Eye (tissue), 1 donor: ENCODE data around the gene PARD3B.
"Not testable (repeated sequence)": the region's sequence is repeated elsewhere in the genome, so short reads cannot be mapped to it uniquely, and the experiment has no call there.

ENCODE experiments used
- DNase-seq: peaks from one replicate; pipeline ENCODE4 v3.0.0-alpha.2; 2015

The PARD3B gene

DNA sequence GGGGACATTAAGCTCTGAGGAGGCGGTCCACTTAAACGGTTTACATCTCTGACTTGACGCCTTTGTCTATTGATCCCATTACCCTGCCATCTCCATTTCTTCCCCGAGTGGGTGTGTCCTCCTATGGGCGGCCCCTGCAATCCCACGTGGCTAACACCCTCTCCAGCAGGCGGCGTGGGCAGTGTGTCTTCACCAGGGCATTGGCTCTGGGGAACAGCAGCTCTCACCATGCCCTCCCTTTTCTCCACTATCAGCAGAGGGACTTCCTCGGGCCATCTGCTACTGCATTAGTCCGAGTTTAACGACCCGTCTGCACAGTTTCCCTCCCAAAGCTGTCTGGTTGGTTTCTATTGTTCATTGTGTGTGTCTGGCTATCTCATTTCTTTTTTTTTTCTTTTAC lies 625.1 kb downstream of the PARD3B start:
- DNase-seq = no peak

DNA sequence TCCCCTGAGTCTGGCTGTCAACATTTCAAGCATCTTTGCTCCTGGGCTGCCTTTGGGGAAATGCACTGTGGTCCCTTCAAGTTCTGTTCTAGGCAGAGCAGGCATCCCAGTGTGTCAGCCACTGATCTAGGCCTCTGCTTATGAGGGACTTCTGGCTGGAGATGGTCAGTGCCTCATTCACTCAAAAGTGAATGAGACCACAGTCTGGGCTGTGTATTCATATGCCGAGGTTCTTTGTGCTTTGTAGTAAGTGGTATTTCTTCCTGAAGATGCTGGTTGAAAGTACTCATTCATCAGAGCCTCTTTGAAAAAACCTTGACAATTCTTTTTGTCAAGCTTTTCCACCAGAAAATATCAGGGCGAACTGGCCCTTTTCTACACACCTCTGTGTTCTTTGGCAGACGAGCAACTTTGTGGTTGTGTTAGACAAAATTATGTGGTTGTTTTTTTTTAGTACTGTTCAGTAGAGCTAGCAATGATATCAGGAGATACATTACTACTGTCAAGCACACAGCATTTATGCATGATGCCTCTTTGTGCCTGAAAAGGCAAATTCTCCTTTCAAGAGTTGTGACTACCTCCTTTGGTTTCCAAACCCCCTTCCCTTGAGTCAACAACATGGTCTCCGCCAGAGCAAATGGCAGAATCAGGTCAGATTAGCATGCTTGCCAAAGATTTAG lies 626.1 kb downstream of the PARD3B start:
- no peak for DNase-seq

DNA sequence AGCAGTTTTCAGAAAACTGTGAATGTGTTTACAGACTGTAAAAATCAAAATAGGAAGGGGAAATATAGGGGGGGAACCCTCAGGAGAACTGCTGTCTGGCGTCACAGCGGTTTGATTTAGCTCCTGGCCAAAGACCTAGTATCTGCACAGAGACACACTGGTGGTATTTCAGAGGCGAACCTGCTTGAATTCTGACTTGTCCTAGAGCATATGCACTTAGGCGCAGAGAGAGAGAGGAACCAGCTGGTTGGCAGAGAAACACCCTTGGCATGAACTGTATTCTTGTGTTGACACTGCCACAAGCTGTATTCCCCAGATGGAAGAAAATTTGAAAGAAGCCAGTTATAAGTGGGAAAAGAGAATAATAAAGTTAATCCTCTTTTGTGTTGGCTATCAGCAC lies 630.6 kb downstream of the PARD3B start:
- no peak for DNase-seq

DNA sequence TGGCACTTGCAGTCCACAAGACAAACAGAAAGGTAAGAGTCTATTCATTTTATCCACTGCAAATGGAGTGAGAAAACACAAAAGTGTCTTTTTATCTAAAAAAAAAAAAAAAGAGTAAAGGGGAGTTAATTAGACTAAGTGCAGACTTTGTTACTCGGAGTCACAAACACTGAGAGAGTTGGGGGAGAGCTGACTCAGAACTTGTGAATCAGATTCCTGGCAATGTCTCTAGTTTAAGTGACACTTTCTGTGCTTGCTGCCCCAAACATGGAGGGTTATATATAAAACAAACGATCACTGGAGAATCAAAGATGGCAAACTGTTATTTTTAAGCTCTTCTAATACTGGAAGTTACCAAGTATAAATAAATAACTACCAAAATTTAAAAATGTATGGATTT lies 631.3 kb downstream of the PARD3B start:
- no peak for DNase-seq

DNA sequence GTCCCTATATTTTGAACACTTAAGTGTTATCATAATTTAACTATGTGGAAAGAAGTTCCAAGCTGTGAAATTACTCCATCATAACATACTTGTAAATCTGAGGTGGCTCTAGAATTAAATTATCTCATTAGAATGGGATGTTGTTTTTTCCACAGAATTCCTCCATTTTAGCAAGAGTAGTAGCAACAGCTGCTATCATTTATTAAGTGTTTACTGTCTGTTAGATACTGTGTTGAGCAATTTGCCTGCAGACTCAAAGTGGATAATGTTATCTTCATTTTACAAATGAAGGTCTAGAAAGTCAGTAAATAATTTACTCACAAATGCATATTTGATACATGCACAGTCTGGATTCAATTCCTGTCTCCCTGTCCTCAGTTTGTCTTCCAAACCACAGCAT lies 632.3 kb downstream of the PARD3B start:
- DNase-seq = no peak

DNA sequence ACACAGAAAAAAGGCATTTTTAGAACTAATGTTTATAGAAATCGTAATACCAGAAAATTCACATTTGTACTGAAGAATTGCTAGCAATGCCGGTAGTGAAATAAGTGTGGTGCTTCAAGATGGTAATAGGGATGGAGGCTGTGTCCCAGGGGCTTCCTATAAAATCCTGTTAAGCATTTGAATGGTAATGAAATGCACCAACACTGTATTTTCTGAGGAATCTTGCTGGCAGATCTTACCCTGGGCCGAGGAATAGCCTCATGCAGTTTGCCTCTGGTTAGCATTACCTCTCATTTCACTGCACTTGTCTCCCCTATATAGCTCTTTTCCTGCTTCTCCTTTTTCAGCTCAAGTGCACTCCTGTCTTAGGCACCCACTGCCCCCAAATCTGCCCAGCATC lies 635.5 kb downstream of the PARD3B start:
- no peak for DNase-seq

DNA sequence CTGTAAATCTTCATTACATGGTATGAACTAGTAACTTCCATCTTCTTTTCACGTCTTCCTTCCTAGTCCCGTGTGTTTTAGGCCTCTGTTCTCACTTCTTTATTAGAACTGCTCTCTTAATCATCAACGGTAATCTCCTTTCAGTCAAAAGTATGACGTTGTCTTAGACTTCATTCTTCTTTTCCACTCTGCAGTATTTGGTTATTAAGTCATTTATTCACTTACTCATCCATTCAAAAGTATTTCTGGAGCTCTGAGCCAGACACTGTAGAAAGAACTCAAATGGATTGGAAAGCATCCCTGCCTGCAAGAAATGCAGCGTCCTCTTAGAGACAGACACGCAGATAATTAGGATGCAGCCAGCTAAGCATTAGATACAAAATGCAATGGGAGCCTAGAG lies 642.5 kb downstream of the PARD3B start:
- DNase-seq = no peak

DNA sequence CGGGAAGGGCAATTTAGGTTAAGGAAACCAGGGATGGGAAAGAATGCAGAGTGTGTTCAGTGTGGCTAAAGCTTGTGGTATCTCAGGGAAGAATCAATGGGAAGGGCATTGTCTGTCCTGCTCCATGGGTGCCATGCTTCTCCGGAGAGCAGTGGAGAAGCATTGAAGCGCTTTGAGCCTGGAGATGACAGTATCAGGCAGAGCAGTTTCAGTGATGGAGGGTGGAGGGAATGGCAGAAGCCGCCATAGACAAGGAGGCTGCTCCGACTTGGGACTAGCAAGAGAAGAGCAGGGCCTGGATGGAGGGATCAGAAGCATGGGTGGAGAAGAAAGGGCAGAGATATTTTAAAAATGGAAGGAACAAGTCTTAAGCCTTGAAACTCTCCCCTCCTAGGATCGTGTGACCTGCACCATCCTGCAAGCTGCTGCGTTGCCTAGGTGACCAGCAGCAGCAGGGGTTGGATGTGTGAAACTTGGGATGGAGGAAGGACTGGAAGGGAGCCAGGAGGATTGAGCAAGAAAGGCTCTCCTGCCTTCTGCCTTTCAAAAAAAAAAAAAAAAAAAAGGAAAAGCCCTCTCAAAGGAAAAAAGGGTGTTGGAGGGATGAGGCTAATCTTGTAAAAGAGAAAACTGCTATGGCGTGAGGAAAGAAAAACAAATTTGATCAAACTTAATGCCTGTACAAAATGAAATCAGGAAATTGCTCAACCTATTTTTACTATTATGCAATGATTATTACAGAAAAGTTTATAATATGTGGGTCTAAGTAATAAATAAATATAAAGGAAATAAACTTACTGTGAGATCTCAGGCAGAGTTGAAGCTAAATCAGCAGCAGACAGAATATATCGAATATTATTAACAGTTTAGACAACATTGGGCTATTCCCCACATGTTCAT lies 643.2 kb downstream of the PARD3B start:
- peak; percentile 78 for DNase-seq

DNA sequence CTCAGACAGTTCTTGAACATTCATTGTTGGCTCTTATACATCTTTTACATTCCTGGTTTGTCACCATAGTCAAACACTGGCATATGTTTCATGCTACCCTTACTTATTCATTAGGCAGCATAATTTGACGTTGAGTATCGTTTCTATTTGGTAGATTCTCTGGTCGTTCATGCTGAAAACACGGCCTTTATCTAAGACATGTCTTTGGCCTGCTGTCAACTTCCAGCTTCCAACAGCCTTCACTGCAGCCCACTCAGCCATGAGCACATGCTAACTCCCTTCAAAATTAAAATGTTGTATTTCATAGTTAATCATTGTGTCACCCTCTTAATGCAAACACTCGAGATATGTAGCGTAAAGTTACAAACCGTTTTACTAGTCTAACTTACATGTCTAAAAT lies 644.0 kb downstream of the PARD3B start:
- DNase-seq = peak; percentile 62

DNA sequence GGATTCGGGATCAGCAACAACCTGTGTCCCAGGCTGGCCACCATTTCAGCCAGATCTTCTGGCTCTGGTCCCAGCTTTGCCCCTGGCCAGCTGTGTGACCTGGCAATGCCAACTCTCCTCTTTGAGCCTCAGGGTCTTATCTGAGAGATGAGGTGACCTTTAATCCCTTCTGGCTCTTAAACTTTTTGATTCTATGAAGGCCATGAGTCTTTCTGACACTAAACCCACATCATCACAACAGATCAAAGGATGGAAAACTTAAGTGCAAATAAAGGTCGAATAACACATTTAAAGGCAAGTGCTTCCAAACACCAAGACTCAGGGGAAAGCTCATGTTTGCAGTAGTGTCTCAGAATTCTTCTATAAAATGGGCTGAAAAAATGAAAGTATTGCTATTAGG lies 645.3 kb downstream of the PARD3B start:
- no peak for DNase-seq

DNA sequence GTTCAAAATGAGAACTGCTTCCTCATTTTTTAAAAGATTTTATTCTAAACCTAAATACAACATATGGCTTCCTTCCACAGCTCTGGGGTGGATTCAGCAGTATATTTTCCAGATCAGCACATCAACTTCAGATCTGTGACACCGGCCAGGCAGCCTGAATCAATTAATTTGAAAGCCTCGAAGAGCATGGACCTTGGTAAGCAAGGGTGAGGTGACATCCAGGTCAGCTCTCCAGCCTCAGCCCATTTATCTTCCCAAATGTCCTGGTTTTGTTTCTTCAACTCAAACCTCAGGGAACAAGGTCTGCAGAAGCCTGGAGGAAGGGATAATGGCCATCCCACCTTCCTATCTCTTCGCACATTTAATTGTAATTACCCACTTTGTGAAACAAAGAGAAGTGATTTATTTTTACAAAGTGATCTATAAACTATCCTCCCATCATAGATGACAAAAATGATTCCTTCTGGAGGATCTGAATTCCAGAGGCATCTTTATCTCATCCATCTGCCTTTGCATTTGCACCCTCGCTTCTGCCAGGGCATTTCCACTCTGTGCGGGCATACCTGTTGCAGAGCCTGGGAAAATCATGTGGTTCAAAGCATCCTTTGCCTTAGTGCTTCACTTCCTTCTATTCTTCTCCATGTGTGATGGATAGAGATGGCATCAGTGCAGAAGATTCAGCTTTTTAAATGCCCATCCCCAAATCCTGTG lies 648.0 kb downstream of the PARD3B start:
- no peak for DNase-seq

DNA sequence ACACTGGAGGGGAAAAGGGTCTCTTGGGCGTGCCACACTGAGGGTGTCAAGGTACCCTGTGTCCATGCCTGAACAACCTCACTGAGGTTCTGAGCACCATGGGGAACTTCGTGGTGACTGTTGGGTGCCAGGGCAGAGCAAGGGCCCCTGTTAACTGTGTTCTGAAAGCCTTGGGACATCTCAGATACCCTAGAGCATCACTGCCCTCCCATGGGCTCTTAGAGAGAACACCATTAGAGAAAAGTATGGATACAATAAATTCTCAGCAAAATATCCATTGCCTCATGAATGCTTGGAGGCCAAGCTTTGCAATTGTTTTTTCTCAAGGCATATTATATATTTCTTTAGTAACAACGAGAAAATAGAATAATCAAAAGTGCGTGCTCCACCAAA lies 648.6 kb downstream of the PARD3B start:
- no peak for DNase-seq

DNA sequence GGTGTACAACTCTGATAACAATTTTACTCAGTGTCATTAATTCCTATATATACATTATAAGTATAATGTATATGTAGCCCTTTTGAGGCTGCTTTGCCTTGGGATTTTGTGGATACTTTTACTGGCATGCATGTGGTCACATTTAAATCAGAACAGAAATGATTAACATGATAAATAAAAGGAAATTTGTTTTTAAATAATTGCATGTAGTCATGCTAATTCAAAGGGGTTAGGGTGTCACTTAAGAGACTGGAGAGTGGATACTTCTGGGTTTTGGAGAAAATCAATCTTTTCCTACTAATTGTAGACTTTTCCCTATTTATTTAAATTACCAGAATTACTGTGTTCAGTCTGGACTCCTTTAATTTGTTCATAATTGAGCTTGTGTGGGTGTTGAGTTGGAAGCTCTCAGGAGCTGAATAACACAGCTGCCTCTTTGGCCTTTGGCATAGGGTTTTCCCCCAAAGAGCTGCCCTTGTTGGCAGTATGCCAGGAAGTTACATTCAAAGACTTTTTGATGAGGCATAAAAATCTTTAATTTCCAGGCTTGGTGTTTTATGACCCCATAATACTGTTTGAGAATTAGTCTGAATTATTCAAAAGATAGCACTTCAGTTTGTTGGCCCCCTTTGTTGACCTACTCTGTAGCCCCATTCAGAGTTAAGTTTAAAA lies 652.3 kb downstream of the PARD3B start:
- no peak for DNase-seq

DNA sequence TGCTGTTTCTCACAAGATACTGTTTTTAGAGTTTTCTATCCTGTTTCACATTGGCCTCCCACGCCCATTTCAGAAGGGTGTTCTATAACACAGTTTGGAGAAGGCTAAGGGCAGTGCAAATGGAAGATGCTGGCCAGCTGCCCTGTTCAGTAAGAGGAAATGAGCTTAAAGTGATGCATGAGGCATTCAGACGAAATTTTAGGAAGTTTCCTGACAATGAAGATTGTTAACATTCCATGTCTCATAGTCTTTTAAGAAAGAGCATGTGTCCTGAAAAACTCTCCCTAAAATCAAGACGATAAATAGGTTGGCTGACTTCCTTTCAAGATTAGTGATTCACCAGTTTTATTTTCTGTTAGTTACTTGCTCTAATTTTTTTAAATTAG lies 652.9 kb downstream of the PARD3B start:
- no peak for DNase-seq

DNA sequence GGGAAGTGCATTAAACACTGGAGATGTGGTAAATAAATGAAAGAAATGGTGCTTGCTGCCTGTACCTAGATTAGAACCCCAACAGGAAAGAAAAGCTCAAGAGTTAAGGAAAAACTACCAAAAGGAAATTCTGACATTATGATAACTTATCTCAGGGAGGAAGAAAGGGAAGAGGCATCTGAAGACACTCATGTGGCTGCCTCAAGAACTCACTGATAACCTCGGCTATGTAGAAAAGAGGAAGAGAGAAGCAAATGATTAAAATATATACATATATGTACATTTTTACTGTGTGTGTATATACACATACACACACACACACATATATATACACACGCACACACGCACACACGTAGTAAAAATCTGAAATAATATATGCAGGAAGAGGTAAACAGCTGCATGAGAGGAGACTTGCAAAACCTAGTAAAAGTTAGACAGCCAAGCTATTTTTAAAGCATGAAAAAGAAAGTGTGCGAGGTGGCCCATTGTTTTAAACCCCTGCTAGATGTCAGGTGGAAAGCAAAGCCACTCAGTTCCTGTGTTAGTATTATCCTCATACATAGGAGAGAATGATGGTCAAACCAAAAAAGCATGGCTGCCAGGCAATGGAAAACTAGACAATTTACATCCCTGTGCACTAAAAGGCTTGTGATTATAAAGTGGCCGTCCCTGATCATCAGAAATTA lies 654.0 kb downstream of the PARD3B start:
- no peak for DNase-seq

DNA sequence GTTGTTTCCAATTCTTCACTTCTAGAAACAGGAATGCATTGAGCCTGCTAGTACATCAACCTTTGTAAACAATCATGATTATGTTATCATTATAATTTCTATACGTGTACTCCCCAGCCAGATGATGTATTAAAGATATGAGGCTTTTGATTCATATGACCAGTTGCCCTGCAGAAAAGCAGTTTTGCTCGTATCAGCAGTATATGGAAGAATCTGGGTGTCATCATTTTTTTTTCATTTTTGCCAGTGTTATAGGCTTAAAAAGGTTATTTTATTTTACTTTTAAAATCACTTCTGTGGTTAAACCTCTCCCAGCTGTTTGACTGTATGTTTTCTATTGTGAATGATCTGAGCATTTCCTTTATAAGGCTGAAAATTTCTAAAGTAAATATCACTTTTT lies 665.2 kb downstream of the PARD3B start:
- DNase-seq = no peak

DNA sequence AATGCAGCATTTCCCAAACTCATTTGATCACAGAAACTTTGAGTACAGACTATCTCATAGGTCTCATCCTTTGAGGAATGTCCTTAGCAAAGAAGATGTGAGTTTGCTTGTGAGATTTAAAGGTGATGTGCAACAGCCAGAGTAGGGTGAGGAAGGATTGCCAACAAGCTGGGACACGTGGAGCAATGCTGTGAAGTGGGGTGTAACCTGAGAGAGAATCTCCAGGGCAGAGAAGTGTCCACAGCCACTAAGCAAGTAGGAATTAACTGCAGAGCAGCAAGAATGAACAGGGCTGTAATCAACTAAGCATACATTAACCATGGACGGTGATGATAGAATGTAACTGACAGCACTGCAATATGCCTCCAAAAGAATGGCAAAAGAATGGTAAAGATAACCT lies 667.1 kb downstream of the PARD3B start:
- no peak for DNase-seq

DNA sequence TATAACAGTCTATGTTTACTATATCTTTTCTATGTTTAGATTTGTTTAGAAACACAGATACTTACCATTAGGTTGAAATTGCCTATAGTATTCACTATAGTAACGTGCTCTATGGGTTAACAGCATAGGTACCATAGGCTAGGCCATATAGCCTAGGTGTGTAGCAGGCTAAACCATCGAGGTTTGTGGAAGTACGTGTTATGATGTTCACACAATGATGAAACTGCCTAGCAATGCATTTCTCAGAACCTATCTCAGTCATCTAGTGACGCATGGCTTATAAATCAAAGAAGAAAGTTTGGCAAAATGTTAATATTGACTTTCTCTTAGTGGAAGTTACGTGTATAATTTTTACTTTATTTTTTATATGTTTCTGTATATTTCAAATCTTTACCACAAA lies 670.8 kb downstream of the PARD3B start:
- no peak for DNase-seq

DNA sequence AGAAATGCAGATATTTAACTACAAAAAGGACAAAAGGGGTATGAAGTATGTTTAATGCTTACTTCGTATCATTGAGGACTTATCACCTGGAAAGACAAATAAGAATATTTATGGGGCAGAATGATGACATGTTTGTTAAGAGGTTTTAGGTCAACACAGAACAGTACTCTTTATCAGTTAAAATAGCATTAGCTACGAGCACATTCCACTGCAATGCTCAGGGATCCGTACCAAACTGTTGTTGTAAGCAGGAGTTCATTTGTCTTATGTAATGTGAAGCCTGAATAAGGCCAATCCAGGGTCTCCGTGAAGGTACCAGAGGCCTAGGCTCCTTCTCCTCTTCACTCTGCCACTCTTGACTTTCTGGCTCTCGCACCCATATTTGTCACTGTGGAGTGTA lies 671.3 kb downstream of the PARD3B start:
- DNase-seq = no peak

DNA sequence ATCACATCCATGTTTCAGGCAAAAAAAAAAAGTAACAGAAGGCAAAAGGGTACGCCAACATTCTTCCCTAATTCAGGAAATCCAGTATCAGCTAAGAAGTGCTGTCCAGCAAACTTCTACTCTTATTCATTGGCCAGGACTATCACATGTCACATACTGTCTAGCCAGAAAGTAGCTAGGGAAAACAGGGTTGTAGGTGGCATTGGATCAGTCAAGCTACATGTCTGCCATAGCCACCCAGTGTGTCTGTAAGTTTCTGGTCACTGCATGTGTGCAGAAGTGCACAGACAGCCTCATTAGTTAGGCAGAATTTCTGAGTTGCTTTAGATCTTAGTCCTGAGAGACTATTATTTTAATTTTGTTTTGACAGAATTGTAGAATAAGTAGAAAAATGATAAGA lies 671.7 kb downstream of the PARD3B start:
- DNase-seq = no peak

DNA sequence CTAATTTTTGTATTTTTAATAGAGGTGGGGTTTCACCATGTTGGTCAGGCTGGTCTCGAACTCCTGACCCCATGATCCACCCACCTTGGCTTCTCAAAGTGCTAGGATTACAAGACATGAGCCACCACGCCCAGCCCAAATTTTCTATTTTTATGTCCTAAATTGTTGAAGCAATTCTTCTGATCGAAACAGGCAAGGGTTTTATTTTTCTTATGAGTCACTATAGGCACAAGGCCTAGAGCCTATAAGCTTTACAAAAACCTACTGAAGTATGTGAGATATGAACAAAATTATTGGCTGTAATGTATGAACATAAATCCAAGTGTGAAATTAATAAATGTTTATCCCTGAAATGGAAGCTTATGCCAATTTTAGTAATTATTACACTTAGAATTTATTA lies 672.8 kb downstream of the PARD3B start:
- no peak for DNase-seq

DNA sequence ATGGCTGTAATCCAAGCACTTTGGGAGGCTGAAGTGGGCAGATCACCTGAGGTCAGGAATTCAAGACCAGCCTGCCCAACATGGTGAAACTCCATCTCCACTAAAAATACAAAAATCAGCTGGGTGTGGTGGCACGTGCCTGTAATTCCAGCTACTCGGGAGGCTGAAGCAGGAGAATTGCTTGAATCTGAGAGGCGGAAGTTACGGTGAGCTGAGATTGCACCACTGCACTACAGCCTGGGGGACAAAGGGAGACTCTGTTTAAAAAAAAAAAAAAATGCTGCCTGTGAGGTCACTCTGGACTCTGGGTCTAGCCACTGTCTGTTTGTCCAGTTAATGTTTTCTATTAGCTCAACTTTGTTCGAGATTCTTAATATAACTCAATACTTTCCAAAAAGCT lies 673.5 kb downstream of the PARD3B start:
- not testable (repeated sequence) for DNase-seq

DNA sequence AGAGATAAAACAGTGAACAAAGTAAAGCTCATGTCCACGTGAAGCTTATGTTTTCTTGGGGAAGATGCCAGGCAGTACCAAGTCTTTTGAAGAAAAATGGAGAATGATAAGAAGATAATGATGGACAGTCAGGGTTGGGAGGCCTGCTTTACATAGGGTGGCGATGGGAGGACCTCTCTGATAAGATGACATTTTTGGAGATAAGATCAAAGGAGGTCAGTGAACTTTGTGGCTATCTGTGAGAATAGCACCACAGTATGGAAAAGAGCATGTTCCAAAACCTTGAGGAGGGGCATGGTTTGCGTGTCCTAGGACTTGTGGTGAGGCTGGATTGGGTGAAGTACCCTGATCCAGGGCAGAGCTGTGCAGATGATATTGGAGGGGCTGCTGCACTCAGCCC lies 675.3 kb downstream of the PARD3B start:
- no peak for DNase-seq
